ENCODE data around the gene PIK3IP1. TPM values are rescaled to one million over a fixed set of nuclear protein-coding genes. Genes with fewer than 3 reads are reported as not detected.

Gene PIK3IP1
- total and polyA plus RNA-seq, 2 donors (not counting 3 experiments of a cell fraction or from before 2014, with no cell fraction given), result 7.7 to 13.2 TPM

- Histone ChIP-seq H3K9me1 (replicated peaks; ENCODE audit: control insufficient read depth, extremely low read depth, insufficient read depth, low read length) (no peaks in the 10 kb centered on the region), H3K9ac (replicated peaks; ENCODE audit: extremely low read depth, insufficient read depth, low read length) (no peak overlapping the region), H3K27me3 (ENCODE audit: control insufficient read depth in 2 of 2, insufficient read depth in 2 of 2, low read length in 2 of 2) (no peaks in the 10 kb centered on the region), H3K4me3 (replicated peaks in 1 of 3; ENCODE audit: insufficient read depth in 1 of 3, low read depth in 1 of 3, low read length in 3 of 3) (no peak overlapping the region), H3K36me3 (ENCODE audit: control insufficient read depth in 2 of 2, extremely low read depth in 1 of 2, insufficient read depth in 2 of 2, low read length in 2 of 2) (peaks cover 12 to 50% of the 10 kb centered on the region in 2 experiments), H3K9me3 (replicated peaks; ENCODE audit: control insufficient read depth, insufficient read depth, low read length) (no peaks in the 10 kb centered on the region), H3K79me2 (ENCODE audit: control insufficient read depth, insufficient read depth, low read length) (no peaks in the 10 kb centered on the region), H3K4me2 (ENCODE audit: insufficient read depth, low read length) (no peak overlapping the region), H3K27ac (ENCODE audit: insufficient read depth, low read depth, low read length) (no peak overlapping the region), H4K20me1 (replicated peaks; ENCODE audit: control insufficient read depth, extremely low read depth, insufficient read depth, low read length) (no peaks in the 10 kb centered on the region), H3K4me1 (ENCODE audit: control insufficient read depth, extremely low read depth, insufficient read depth, low read length) (no peaks in the 10 kb centered on the region), H2AFZ (ENCODE audit: low read depth, low read length) (no peak overlapping the region)
- CTCF ChIA-PET, result interaction anchor here (0.5 to 2.7 kb wide), 3 partner anchors 11 to 35 kb away, joined by 3 to 7 read pairs (median 5); no protein-coding TSS in a partner anchor
- TF ChIP-seq JUN (IDR thresholded peaks at IDR 0.05; ENCODE audit: borderline replicate concordance, insufficient read depth, insufficient read length, low read depth) (no peak), MYC (IDR thresholded peaks at IDR 0.05; ENCODE audit: low read depth, low read length) (no peak), POLR2A (IDR thresholded peaks at IDR 0.05; ENCODE audit: low read depth, low read length) (no peak), EZH2 (IDR thresholded peaks at IDR 0.05; ENCODE audit: borderline replicate concordance, low read depth, low read length, severe bottlenecking) (no peak), FOS (IDR thresholded peaks at IDR 0.05; ENCODE audit: borderline replicate concordance, insufficient read depth, low read length) (no peak), GATA2 (IDR thresholded peaks at IDR 0.05; ENCODE audit: insufficient read depth, insufficient read length, low read depth, low read length) (no peak), POLR2AphosphoS5 (IDR thresholded peaks at IDR 0.05; ENCODE audit: insufficient read depth, low read depth, low read length) (no peak)
- TF ChIP-seq, protein P1, sequence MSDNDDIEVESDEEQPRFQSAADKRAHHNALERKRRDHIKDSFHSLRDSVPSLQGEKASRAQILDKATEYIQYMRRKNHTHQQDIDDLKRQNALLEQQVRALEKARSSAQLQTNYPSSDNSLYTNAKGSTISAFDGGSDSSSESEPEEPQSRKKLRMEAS (IDR thresholded peaks at IDR 0.05; ENCODE audit: insufficient read depth, insufficient read length), result no peak
- TF ChIP-seq, protein P2, sequence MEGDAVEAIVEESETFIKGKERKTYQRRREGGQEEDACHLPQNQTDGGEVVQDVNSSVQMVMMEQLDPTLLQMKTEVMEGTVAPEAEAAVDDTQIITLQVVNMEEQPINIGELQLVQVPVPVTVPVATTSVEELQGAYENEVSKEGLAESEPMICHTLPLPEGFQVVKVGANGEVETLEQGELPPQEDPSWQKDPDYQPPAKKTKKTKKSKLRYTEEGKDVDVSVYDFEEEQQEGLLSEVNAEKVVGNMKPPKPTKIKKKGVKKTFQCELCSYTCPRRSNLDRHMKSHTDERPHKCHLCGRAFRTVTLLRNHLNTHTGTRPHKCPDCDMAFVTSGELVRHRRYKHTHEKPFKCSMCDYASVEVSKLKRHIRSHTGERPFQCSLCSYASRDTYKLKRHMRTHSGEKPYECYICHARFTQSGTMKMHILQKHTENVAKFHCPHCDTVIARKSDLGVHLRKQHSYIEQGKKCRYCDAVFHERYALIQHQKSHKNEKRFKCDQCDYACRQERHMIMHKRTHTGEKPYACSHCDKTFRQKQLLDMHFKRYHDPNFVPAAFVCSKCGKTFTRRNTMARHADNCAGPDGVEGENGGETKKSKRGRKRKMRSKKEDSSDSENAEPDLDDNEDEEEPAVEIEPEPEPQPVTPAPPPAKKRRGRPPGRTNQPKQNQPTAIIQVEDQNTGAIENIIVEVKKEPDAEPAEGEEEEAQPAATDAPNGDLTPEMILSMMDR (IDR thresholded peaks at IDR 0.05; ENCODE audit: extremely low read depth in 1 of 2, insufficient read depth in 1 of 2, low read depth in 1 of 2, low read length in 2 of 2), result no peak
- dilution Hi-C loops (cut with MboI; ENCODE audit: extremely low pct_ligation_motif_present, low sequenced_read_pairs), result no loop called here
- no TSS peak for BruUV-seq (replicated peaks)
- no peak for DNase-seq (ENCODE audit: low read depth, low spot score)
- intact Hi-C loops (cut with micrococcal nuclease), result no loop called here
- POLR2A ChIA-PET, result no interaction called here
- FAIRE-seq, result no peak
Observed at GRCh38 chr22:31278626-31279326, 13.5 kb downstream of the PIK3IP1 start.
